Hepatic stellate cell (primary cell): ENCODE results near the gene TACC2.

Source experiments
- DNase-seq: peaks from one replicate; pipeline ENCODE4 v3.0.0; 2011; ENCODE audit warnings: low spot score

The TACC2 gene

DNA sequence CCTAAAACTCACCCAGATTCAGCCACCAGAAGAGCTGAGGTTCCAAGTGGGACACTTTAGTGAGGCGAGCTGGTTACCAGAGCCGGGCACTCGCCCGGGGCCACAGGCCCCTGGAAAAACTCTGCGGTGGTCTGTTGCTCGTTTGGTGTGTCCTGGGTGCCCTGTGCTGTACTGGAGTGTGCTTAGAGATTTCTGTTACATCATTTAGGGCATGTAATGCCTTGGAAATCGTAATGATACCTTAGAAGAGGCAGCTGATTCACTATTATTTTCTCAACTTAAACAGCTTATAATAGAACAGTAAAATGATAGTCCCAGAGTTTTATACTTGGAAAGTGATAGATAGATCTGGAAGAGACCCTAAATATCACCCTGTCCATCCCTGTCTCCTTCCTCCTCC, 233.7 kb downstream of the TACC2 start:
- DNase-seq: no peak

DNA sequence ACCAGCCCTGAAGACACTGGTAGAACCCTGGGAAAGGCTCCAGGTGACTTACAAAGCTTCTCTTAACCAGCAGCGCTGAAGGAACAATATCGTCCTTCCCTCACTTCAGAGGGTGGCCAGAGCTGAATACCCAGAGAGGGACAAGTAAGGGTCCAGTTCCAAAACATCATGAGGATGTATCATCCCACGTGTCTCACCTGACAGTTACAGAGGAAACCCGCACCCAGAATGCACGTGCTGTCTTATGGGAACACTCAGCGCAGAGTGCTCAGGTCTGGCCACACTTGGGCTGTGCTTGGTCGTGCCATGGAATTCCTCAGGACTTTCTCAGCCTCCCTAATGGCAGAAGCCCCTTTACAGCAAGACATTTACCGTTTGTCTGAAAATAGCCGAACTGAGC, 235.2 kb downstream of the TACC2 start:
- DNase-seq: no peak

DNA sequence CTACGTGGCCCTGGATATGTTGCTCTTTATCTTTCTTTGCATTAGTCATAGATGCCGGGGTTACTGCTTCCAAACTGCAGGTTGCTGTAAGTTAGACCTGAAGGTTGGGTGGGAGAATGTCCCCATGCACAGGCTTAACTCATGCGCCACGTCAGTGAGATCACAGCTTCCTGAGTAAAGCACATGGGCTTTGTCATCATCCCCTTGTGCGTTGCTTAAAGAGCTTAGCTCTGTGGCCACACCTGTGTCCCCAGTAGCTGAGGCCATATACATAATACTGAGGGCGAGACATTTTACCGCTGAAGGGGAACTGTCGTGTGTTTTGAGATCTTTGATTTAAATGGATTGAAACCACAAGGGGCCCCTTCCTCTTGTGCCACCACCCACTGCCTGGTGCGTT, 236.4 kb downstream of the TACC2 start:
- no peak for DNase-seq

DNA sequence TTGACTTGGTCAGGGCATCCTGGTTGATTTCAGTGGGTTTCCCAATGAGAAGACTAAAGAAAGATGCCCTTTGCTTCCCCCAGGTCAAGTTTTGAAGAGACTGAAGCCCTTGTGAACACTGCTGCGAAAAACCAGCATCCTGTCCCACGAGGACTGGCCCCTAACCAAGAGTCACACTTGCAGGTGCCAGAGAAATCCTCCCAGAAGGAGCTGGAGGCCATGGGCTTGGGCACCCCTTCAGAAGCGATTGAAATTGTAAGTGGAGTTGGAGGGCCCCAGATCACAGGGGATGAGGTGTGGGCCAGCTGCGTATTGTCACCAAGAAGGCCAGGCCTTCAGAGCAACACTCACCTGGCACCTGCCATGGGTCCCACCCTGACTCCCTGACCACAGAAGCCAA, 238.8 kb downstream of the TACC2 start:
- DNase-seq: no peak

DNA sequence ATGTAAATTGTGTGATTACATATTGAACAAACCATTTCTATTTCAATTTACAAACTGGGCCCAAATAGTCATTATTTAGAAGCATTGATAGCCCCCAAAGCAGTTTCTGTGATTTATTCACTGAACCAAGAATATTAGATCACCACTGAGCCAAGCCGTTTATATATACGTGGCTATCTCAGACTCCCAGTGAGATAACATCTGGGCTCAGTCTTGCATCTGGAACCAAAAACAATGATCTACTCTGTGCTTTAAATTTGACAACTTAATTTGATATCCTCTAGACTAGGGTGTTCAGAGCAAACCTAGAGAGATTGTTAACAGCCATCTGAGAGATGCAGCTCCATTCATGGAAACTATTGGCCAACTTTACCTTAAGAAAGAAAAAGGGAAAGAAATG, 240.7 kb downstream of the TACC2 start:
- no peak for DNase-seq

DNA sequence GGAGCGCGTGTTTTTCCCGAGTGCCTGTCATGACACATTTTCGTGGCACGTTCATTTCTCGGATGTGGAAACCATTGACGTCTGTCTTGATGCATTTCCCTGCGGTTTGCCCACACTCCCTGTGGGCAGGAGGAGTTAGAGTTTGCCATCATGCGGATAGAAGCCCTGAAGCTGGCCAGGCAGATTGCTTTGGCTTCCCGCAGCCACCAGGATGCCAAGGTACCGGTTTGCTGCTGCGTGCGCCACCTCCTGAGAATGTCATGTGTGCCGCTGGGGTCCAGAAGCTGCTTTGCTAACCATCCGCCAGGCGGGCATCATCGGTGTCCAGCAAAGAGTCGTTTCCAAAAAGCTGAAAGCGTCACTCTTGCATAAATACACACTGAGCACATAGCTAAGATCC, 241.3 kb downstream of the TACC2 start:
- DNase-seq: no peak

DNA sequence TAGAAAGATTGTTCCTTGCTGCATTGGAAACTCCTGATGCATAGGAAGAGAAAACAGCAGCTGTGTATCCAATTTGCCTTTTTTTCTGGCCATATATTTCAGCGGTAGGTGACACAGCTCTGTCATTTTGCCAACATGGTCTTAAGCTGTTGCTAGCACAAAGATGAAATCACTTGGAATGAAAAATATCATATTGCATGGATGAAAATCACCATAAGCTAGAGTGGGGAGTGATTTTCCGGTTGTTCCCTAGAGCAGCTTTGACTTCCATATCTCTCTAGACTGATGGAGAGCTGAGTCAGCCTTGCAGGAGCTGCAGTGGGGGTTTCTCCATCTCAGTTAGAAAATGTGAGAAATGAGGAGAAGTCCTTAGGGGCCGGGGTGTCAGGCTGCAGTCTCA, 243.8 kb downstream of the TACC2 start:
- DNase-seq: peak; percentile 32

DNA sequence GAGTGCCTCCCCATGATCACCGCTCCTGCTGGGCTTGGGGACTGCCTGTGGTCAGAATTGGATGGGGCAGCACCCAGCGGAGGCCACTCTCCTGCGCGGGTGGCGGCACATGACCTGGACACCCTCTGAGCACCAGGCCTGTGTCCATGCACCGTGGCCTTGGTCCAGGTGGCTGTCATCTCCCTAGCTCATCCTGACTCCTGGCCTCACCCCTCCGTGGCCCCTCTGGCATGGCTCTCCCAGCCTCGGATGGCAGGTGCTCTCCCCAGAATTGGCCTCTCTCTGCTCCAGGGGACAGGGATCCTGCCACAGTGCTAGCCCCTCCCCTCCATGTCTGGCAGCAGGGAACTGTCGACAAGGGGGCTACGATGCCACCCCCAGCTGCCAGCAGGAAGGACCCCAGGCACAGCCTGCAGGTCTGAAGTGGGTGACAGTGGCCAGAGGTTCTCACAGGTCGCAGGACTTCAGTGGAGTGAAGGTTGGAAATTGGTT, 244.9 kb downstream of the TACC2 start:
- DNase-seq: no peak

DNA sequence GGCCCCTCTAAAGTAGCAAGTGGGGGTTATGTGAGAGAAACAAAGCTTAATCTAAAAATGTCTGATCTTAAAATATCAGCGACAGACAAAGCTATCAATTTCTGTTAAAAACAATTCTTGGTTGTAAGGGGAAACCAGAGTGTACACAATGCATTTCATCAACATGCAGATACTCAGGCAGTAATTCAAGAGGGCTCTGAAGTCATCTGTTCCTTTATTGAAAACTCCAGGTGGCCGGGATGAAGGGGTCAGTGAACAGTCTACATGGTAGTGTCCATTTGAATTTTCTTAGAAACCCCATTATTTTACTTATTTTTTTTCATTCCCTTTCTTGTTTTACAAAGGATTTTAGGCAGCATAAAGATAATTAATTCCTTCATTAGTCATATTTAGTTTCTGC, 245.5 kb downstream of the TACC2 start:
- DNase-seq: no peak

DNA sequence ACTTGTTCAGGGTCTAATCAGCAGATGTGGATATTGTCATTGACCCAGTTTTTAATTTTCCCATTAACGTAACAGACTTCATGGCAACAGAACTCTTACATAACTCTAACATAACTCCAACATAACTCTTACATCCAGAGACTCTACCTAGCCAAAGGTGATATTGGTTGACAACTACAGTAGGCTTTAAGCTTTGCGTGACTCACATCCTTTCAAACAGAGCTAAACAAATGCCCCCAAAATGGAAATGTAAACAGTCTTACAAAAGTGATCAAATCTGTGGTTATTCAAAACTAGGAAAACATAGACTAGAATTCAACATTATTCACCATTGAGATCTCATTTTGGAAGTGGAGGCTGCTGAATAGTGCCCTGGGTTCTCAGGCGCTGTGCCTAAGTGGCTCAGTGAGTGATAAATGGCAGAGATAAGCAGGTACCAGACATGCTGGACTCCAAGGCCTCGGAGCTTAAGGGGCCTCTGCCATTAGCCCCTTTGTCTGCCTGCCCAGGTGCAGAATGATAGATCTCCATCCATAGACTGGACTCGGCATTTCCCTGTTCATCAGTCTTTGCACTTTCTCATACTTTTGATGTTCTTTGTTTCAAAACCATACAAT, 247.8 kb downstream of the TACC2 start:
- no peak for DNase-seq

DNA sequence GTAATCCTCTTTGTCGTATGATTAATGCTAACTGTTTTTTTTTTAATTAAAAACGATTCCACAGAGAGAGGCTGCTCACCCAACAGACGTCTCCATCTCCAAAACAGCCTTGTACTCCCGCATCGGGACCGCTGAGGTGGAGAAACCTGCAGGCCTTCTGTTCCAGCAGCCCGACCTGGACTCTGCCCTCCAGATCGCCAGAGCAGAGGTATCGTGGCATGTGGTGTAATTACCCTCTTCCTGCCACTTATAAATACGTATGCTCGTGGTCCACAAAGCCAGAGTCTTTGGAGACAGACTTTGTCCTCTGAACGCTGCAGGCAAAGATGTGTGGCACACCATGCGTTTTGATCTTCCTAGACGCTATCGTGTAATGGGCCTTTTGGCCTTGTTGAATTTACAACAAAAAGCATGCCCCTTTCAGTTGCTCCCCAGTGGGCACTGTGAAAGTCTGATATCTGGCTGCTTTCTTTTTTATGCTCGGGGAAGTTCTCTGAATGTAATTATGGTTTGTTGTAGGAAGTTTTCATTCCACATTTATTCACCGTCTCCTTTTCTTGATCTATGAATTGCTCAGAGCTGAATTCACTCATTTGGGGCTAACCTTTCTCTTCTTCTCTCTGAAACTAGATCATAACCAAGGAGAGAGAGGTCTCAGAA, 248.5 kb downstream of the TACC2 start:
- DNase-seq: no peak

DNA sequence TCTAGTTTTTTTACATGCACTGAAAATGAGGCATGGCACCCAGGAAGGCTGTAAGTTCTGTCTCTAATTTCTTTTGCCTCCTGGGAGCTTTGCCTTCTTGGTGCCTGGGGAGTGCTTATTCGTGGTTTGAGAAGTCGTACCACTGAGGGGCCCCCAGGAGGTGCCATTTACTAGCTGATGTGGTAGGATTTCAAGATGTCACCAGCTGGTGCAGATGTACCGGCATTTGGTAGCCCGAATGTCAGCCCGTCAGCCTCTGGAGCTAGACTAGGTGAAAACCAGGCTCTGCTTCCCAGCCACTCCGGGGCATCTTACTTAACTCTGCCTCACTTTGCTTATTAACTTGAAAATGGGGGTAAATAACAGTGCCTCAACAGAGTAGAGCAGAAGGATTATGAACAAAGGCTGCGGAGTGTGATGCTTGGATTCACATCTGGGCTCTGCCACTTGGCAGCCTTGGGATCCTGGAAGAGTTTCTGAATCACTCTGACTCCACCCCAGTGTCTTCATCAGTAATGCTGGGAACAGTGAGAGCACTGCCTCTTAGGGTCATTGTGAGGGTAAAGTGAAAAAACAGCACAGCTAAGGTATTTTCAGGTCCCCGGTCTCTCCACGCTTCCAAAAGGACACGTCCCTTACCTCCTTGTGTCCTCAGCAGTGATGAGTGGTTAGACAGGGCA, 250.8 kb downstream of the TACC2 start:
- DNase-seq: no peak

DNA sequence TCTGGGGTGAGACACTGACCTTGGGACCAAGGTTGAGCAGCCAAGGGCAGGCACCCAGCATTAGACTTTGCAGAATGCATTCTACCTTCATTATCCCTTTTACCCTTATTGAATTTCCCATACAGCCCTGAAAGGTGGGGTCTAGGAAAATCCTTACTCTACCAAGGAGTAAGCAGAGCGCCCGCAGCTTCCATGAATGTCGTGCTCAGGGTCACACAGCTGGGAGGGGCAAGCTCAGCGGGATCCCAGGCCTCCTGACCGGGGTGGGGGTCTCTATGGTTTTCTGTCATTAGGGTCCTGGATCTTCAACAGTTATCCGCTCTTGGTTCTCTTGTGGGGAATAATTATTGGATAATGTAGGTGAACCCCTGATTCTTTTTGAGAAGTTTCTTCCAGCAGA, 251.4 kb downstream of the TACC2 start:
- DNase-seq: no peak

DNA sequence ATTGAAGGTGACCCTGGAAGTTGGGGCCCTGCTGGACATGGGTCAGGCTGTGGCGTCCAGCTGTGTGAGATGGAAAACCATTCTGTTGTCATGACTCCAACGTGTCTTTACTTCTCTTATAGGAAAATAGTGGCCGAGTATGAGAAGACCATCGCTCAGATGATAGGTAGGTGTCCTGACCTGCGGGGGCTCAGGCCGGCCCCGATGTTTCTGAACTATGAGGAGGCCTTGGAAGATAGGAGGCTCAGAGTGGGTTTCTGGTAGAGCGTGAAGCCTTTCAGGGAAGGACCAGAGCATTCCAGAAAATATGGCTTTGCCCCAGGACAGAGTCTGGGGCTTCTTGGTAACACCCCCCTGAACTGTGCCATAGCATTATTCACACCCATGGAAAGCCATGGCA, 252.9 kb downstream of the TACC2 start:
- DNase-seq: no peak

DNA sequence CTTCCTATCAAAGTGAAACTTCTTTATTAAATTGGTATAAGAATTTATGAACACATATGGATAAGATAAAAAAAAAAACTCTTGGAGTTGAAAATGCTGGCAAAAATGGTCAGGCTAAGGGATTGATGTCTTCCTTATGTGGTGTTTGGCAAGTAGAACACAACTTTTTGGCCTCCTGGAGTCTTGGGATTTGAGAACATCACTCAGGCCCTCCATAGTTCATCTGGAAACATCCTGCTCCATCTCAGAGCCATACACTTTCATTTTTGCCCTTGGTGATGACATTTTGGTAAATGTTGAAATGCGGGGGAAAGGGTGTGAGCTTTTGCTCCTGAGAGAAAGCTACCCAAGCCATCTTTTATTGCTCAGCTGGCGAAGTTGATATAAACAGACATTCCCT, 254.6 kb downstream of the TACC2 start:
- no peak for DNase-seq

DNA sequence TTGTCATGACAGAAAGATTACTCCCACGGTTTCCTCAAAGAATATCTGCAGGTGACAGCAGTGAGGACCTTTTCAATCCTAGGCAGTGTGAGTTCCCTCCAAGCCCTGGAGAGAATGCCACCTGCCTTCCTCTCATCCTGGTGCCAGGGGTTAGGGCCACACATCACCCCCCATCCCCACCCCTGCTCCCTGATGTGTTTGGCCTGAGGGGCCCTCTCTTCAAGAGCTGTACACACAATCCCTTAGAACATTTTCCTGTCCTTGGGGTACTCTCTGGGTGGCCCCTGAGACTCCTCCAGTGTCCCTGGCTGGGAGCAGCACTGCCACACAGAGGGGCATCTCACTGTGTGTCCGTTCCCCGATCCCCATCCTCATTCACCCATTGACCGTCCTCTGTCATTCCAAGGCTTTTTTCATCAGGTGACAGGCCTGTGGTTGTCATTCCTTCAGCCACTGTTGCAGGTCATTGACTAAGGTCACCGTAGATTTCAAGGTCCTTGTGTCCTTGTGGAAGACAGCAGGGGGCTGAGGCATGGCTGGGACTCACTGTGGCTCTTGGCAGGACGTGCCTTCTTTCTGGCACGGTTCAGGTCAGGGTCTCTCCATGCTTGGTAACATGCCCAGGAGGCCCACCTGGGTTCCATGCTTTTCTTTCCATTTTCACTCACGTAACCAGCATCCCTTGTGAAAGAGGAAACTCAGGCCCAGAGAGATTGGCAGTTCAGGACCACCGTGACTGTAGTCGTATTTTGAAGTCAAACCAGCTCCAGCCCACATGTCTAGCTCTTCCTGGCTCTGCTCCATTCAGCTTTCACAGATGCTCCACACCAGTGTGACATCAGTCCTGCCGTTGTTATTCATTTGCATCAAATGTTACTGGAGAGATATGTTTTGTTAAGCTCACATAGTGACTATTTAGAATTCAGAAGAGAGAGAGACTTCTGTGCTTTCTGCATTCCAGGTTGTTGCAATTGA, 255.3 kb downstream of the TACC2 start:
- DNase-seq: no peak

DNA sequence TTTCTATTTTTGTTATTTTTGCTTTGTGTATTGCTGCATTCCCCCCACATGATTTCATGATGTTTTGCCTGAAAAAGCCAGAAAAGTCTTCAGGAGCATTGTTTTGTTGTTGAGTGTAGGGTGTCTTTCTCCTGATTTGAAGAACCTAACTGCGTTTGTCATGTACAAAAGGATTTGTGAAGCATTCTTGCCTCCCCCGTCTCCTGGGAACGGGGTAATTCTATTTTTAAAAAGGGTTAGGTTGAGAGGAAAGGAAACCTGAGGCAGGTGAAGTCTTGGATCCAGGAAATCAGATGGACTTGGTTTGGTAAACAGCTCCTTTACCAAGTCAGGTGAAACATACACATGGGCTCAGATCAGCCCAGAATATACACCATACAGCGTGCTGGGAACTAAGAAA, 256.2 kb downstream of the TACC2 start:
- DNase-seq: no peak

DNA sequence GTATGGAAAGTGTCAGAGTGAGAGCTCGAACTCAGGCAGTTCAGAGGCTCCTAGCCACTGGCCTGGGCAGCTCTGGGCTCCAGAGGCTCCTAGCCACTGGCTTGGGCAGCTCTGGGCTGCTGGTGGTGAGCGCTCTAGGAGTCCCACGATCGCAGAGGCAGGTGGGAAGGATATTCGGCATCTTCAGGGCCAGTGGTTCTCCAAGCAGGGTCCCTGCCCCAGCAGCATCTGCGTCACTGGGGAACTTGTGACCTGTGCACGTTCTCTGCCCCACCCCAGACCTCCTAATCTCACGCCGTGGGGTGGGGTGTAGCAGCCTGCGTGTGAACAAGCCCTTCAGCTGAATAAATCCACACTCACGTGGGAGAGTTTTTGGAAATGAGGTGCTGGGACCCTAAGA, 256.9 kb downstream of the TACC2 start:
- no peak for DNase-seq

DNA sequence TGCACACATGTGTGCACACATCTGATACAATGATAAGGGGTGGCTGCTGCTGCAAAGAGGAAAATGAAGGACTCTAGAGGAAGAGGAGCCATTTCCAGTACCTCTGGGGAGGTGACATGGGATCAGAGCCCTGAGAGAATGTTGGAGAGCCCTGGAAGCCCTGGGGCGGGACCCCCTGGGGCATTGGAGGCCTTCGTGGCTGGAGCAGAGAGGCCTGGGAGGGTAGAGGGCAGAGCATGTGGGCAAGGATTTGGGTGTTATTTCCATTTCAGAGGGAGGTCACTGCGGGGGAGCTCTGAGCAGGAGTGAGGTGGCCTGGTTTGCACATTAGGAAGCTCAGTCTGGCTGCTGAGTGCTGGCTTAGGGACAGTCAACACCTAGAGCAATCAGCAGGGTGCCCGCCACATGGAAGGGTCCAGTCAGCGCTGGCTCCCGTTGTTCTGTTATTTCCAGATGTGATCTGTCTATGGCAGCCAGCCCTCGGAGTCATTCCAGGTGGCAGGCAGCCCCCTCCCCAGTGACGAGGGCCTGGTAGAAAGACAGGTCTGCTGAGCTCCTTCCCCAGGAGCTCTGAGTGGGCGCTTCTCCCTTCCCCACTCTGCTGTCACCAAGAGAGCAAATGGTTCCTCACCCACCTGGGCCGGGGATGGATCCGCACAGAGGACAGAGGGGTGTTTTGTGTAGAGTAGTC, 258.0 kb downstream of the TACC2 start:
- DNase-seq: no peak

DNA sequence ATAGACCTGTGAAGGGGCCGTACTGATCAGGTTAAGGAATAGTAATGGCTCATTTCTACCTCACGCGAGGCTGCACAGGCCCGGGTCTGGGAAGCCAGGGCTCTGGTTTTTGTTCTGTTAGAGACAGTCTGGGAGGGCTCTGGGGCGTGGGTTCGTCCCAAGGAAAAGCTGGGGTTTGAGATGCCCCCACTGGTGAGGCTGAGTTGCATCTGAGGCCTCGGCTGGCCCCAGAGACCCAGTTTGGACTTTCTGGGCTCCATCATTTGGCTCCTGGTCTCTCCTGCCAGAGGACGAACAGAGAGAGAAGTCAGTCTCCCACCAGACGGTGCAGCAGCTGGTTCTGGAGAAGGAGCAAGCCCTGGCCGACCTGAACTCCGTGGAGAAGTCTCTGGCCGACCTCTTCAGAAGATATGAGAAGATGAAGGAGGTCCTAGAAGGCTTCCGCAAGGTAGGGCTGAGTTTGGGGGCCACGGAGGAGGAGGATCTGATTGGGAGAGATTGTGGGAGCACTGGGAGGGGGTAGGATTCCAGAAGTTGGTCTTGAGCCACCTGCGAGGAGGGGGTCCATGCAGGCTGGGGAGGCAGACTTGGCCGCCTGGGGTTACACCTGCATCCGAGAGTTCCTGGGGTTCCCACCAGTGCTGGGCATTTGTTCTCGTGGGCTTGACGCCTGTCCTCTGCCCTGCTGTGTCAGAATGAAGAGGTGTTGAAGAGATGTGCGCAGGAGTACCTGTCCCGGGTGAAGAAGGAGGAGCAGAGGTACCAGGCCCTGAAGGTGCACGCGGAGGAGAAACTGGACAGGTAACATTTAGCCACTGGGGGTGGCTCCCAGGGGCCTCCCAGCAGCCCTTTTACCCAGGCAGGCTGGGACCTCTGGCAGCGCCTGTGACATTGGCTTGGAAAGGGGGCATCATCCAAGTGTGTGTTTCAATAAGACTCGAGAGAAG, 259.7 kb downstream of the TACC2 start:
- no peak for DNase-seq
